Measurements from ENCODE around the gene TGDS.
"Not testable (repeated sequence)": the region's sequence is repeated elsewhere in the genome, so short reads cannot be mapped to it uniquely, and the experiment has no call there.

The TGDS gene

GRCh38 chr13:94595950-94596574, at the start of gene TGDS:
Gene TGDS, minus strand, starts transcription at chr13:94596152. Its CDS starts 16 bp downstream, at chr13:94596136.
- DNase-seq: peak; percentile 91

GRCh38 chr13:94641409-94641941, 45.5 kb upstream of the TGDS start:
- no peak for DNase-seq

GRCh38 chr13:94640721-94641120, 44.8 kb upstream of the TGDS start:
- no peak for DNase-seq

- DNase-seq: not testable (repeated sequence)
Observed at GRCh38 chr13:94637677-94638076, 41.7 kb upstream of the TGDS start.

GRCh38 chr13:94636942-94637578, 41.1 kb upstream of the TGDS start:
- no peak for DNase-seq

- not testable (repeated sequence) for DNase-seq
Observed at GRCh38 chr13:94636096-94636495, 40.1 kb upstream of the TGDS start.

GRCh38 chr13:94632226-94632980, 36.5 kb upstream of the TGDS start:
- no peak for DNase-seq

GRCh38 chr13:94630858-94631257, 34.9 kb upstream of the TGDS start:
- DNase-seq: no peak

GRCh38 chr13:94623316-94623715, 27.4 kb upstream of the TGDS start:
- DNase-seq: no peak

- no peak for DNase-seq
Observed at GRCh38 chr13:94622344-94622743, 26.4 kb upstream of the TGDS start.

- DNase-seq: no peak
Observed at GRCh38 chr13:94620286-94620896, 24.4 kb upstream of the TGDS start.

GRCh38 chr13:94617389-94618000, 21.5 kb upstream of the TGDS start:
- no peak for DNase-seq

GRCh38 chr13:94613051-94613450, 17.1 kb upstream of the TGDS start:
- no peak for DNase-seq

- DNase-seq: no peak
Observed at GRCh38 chr13:94612050-94612449, 16.1 kb upstream of the TGDS start.

GRCh38 chr13:94610475-94610874, 14.5 kb upstream of the TGDS start:
- no peak for DNase-seq

- DNase-seq: no peak
Observed at GRCh38 chr13:94609196-94609595, 13.2 kb upstream of the TGDS start.

- no peak for DNase-seq
Observed at GRCh38 chr13:94608586-94608985, 12.6 kb upstream of the TGDS start.

GRCh38 chr13:94607939-94608338, 12.0 kb upstream of the TGDS start:
- no peak for DNase-seq

GRCh38 chr13:94607056-94607455, 11.1 kb upstream of the TGDS start:
- no peak for DNase-seq

GRCh38 chr13:94602467-94602866, 6.5 kb upstream of the TGDS start:
- DNase-seq: no peak

- DNase-seq: peak; percentile 92
Observed at GRCh38 chr13:94601446-94602431, 5.8 kb upstream of the TGDS start, which contains the start of gene GPR180. Gene GPR180, plus strand, starts transcription at chr13:94601857. Its CDS starts 71 bp downstream, at chr13:94601928.

Data from CD4-positive, alpha-beta T cell treated with Interferon gamma for 1 hour (primary cell).